SK-N-SH treated with all-trans-retinoic acid at 6 μM for 48 hours (cell line): ENCODE measurements around the gene SLC30A3.

Experiments used
- ARNTL ChIP-seq: fragments of 450-650 bp; formaldehyde crosslinking; IDR thresholded peaks from 2 replicates; pipeline ENCODE4 v1.5.0; 2020; ENCODE audit warnings: low read depth, mild to moderate bottlenecking, moderate library complexity, borderline replicate concordance
- BACH2 ChIP-seq: fragments of 250-450 bp; sonication (Bioruptor Pico); IDR thresholded peaks from 2 replicates; pipeline ENCODE4 v1.9.0; 2021; ENCODE audit warnings: mild to moderate bottlenecking, borderline replicate concordance
- CREB5 ChIP-seq: fragments of 250-450 bp; sonication (Bioruptor Pico); IDR thresholded peaks from 2 replicates; pipeline ENCODE4 v1.5.1; 2020; ENCODE audit warnings: low read depth, mild to moderate bottlenecking, moderate library complexity
- CSDC2 ChIP-seq: fragments of 250-450 bp; sonication (Bioruptor Pico); IDR thresholded peaks from 2 replicates; pipeline ENCODE4 v1.5.0; 2020; ENCODE audit warnings: mild to moderate bottlenecking, moderate library complexity
- ESRRG ChIP-seq: fragments of 250-450 bp; sonication (Bioruptor Pico); IDR thresholded peaks from 2 replicates; pipeline ENCODE4 v1.6.1; 2021; ENCODE audit warnings: mild to moderate bottlenecking
- GLIS3 ChIP-seq: fragments of 250-450 bp; sonication (Bioruptor Pico); IDR thresholded peaks from 2 replicates; pipeline ENCODE4 v1.5.0; 2020; ENCODE audit warnings: mild to moderate bottlenecking, moderate library complexity
- ISL1 ChIP-seq: fragments of 250-450 bp; sonication (Bioruptor Pico); IDR thresholded peaks from 2 replicates; pipeline ENCODE4 v2.1.2; 2022; ENCODE audit warnings: mild to moderate bottlenecking, moderate library complexity
- PATZ1 ChIP-seq: fragments of 250-450 bp; sonication (Bioruptor Pico); IDR thresholded peaks from 2 replicates; pipeline ENCODE4 v1.8.0; 2020; ENCODE audit warnings: mild to moderate bottlenecking, moderate library complexity, borderline replicate concordance
- RARB ChIP-seq: fragments of 250-450 bp; sonication (Bioruptor Pico); IDR thresholded peaks from 2 replicates; pipeline ENCODE4 v1.8.0; 2021; ENCODE audit warnings: mild to moderate bottlenecking, moderate library complexity
- TOX ChIP-seq: fragments of 250-450 bp; sonication (Bioruptor Pico); IDR thresholded peaks from 2 replicates; pipeline ENCODE4 v1.8.0; 2021; ENCODE audit warnings: mild to moderate bottlenecking, moderate library complexity, borderline replicate concordance
- TSHZ2 ChIP-seq: fragments of 250-450 bp; sonication (Bioruptor Pico); IDR thresholded peaks from 2 replicates; pipeline ENCODE4 v1.5.0; 2020; ENCODE audit warnings: mild to moderate bottlenecking, moderate library complexity
- ZC3H10 ChIP-seq: fragments of 250-450 bp; sonication (Bioruptor Pico); IDR thresholded peaks from 2 replicates; pipeline ENCODE4 v1.5.1; 2021; ENCODE audit warnings: mild to moderate bottlenecking, moderate library complexity
- ZFP30 ChIP-seq: fragments of 450-650 bp; formaldehyde crosslinking; IDR thresholded peaks from 2 replicates; pipeline ENCODE4 v1.5.0; 2022; ENCODE audit warnings: mild to moderate bottlenecking, moderate library complexity

GRCh38 chr2:27247893-27248292, 15.0 kb downstream of the SLC30A3 start:
- no peak for TF ChIP-seq ZC3H10
- no peak for TF ChIP-seq GLIS3 (CRISPR knock-in tag)
- TF ChIP-seq PATZ1 = no peak
- no peak for TF ChIP-seq TSHZ2 (CRISPR knock-in tag)
- TF ChIP-seq TOX (CRISPR knock-in tag) = no peak
- TF ChIP-seq RARB (CRISPR knock-in tag) = no peak
- no peak for TF ChIP-seq CREB5 (CRISPR knock-in tag)
- TF ChIP-seq ISL1 (CRISPR knock-in tag) = no peak
- TF ChIP-seq ESRRG (CRISPR knock-in tag) = no peak
- no peak for TF ChIP-seq BACH2 (CRISPR knock-in tag)
- no peak for TF ChIP-seq CSDC2
- TF ChIP-seq ARNTL (CRISPR knock-in tag) = no peak
- TF ChIP-seq ZFP30 (CRISPR knock-in tag) = no peak
